K562 (cell line): ENCODE data around the gene ENO2. TPM values are rescaled to one million over a fixed set of nuclear protein-coding genes. Genes with fewer than 3 reads are reported as not detected.

Source experiments
- BRF2 ChIP-seq: IDR thresholded peaks from 3 replicates; pipeline ENCODE4 v1.6.1; 2011; ENCODE audit warnings: borderline replicate concordance, mild to moderate bottlenecking; ENCODE audit not compliant: insufficient read length, insufficient read depth
- CBFA2T3 ChIP-seq: fragments of 450-650 bp; IDR thresholded peaks from 2 replicates; pipeline ENCODE4 v1.6.1; 2017
- HDAC8 ChIP-seq: fragments of 450-650 bp; IDR thresholded peaks from 2 replicates; pipeline ENCODE4 v1.6.1; 2016; ENCODE audit warnings: mild to moderate bottlenecking, missing genetic modification characterization, moderate library complexity, missing compliant biosample characterization
- JUND ChIP-seq, 2 experiments: IDR thresholded peaks; 2 replicates in 1 of 2; 3 replicates in 1 of 2; pipeline ENCODE4 v1.6.1; 2011; ENCODE audit warnings: borderline replicate concordance in 2 of 2, low read depth in 2 of 2, low read length in 2 of 2, improper control_type of control experiment in 1 of 2, missing biosample characterization in 1 of 2, missing genetic modification characterization in 1 of 2, missing genetic modification reagents in 1 of 2
- KLF1 ChIP-seq: fragments of 450-650 bp; IDR thresholded peaks from 2 replicates; pipeline ENCODE4 v1.6.1; 2016; ENCODE audit warnings: missing genetic modification characterization, missing compliant biosample characterization
- MAFG ChIP-seq: fragments of 450-650 bp; conservative IDR thresholded peaks from 2 replicates; pipeline ENCODE4 v1.6.1; 2016; ENCODE audit warnings: missing genetic modification characterization, missing compliant biosample characterization
- MAX ChIP-seq: sonication (generic); formaldehyde crosslinking; IDR thresholded peaks from 2 replicates; pipeline ENCODE4 v1.9.0; 2022; ENCODE audit warnings: mild to moderate bottlenecking, missing genetic modification reagents
- NR1H2 ChIP-seq: sonication (generic); formaldehyde crosslinking; IDR thresholded peaks from 2 replicates; pipeline ENCODE4 v1.4.0; 2020; ENCODE audit warnings: mild to moderate bottlenecking, missing genetic modification reagents
- NRF1 ChIP-seq, 2 experiments: fragments of 450-650 bp; IDR thresholded peaks in 1 of 2; conservative IDR thresholded peaks in 1 of 2; 2 replicates each; pipeline ENCODE4 v1.6.1; 2014; ENCODE audit warnings: mild to moderate bottlenecking in 2 of 2
- RBBP5 ChIP-seq: fragments of 200-600 bp; sonication (generic); IDR thresholded peaks from 2 replicates; pipeline ENCODE4 v1.6.1; 2012; ENCODE audit warnings: borderline replicate concordance, mild to moderate bottlenecking, low read length, control low read depth, inconsistent platforms; ENCODE audit not compliant: insufficient read depth, poor library complexity, severe bottlenecking
- RBM15 ChIP-seq: fragments of 200-400 bp; formaldehyde crosslinking; IDR thresholded peaks from 2 replicates; pipeline ENCODE4 v1.6.1; 2018; ENCODE audit warnings: mild to moderate bottlenecking, low read length, moderate library complexity; ENCODE audit not compliant: insufficient read depth
- RUNX1 ChIP-seq: sonication (generic); IDR thresholded peaks from 2 replicates; pipeline ENCODE4 v1.6.1; 2016; ENCODE audit warnings: antibody characterized with exemption, low read depth
- SAP30 ChIP-seq: fragments of 200-600 bp; sonication (generic); IDR thresholded peaks from 2 replicates; pipeline ENCODE4 v1.6.1; 2012; ENCODE audit warnings: borderline replicate concordance, low read depth, mild to moderate bottlenecking, moderate library complexity, low read length, control low read depth, inconsistent platforms; ENCODE audit not compliant: insufficient read depth, poor library complexity, severe bottlenecking
- ZNF263 ChIP-seq: sonication (generic); formaldehyde crosslinking; IDR thresholded peaks from 2 replicates; pipeline ENCODE4 v1.8.0; 2022; ENCODE audit warnings: mild to moderate bottlenecking, missing genetic modification reagents, borderline replicate concordance
- ZNF644 ChIP-seq: fragments of 200-800 bp; sonication (Bioruptor generic); IDR thresholded peaks from 2 replicates; pipeline ENCODE4 v1.6.1; 2016; ENCODE audit warnings: low read depth, missing genetic modification characterization, missing compliant biosample characterization
- polyA plus RNA-seq, 8 experiments: library from polyadenylated mRNA; depleted of rRNA in 4 of 8; stranded (reverse) in 5 of 8; unstranded in 3 of 8; fragments of >200 nt; fragmentation: Nextera tagmentation in 2 of 8; fragmentation: Illumina TruSeq in 1 of 8; extraction: Ambion mirVana in 2 of 8; extraction: Trizol in 1 of 8; gene quantifications; 2 replicates each; pipeline versions ENCODE4 v1.2.1 to v1.2.3, GENCODE V29; 2011 to 2014; ENCODE audit warnings: inconsistent platforms in 1 of 8, missing spikeins in 1 of 8
- total RNA-seq, 7 experiments: library from RNA; depleted of rRNA in 6 of 7; stranded (reverse); fragments of >200 nt in 6 of 7; fragmentation: Illumina TruSeq in 2 of 7; extraction: Trizol in 2 of 7; gene quantifications; 2 replicates each; pipeline versions ENCODE4 v1.2.1 to v1.2.3, GENCODE V29; 2011 to 2021; ENCODE audit warnings: low replicate concordance in 1 of 7
- TF ChIP-seq, protein P1 (sequence below): fragments of 450-650 bp; formaldehyde crosslinking; IDR thresholded peaks from 2 replicates; pipeline ENCODE4 v1.4.0; 2022; ENCODE audit warnings: missing genetic modification characterization
- TF ChIP-seq, protein P2 (sequence below): fragments of 450-650 bp; IDR thresholded peaks from 2 replicates; pipeline ENCODE4 v1.6.1; 2016
- TF ChIP-seq, protein P3 (sequence below): IDR thresholded peaks from 2 replicates; pipeline ENCODE4 v1.6.1; 2011; ENCODE audit warnings: borderline replicate concordance, low read depth, mild to moderate bottlenecking, moderate library complexity, low read length; ENCODE audit not compliant: insufficient read depth, poor library complexity, severe bottlenecking

Gene ENO2
- total and polyA plus RNA-seq, 9 of the 15 experiments (the other 6 are each of a cell fraction or from before 2014, with no cell fraction given): 10.9 to 43.3 (median 21.0) TPM

DNA sequence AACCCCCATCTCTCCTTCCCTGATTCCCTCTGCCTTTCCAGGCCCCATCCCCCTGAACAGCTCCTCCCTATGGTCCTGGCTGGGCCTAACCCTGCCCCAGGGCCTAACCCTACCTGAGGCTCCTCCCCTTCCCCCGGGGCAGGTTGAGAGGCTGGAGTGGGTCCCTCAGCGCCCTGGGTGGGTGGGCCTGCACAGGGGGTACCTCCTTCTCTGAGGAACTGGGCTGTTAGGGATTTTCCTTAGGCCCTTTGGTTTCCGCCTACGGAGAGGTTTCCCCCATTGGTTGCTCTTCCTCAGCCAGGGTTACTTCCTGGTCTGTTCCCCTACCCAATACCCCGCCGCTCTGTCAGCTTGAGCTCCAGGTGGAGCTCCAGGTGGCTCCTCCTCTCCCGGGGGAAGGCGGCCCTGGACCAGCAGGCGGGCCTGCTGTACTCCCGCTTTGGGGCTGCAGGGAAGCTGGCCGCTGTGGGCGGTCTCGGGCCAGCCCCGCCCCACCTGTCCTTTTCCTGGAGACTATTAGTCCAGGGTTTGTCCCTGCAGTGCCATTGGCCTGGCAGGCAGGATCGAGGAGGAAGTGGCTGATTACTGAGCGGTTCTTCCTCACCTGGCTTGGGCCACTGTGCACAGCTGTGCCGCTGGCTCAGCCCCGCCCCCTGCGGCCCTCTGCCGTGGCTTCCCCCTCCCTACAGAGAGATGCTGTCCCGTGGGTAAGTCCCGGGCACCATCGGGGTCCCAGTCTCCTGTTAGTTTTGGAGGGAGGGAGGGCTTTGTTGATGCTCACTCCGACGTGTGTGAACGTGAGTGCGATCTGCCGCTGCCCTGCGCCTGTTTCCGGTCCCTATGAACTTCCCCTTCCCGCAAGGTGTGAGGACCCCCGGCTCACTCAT lies 31.9 kb downstream of the ENO2 start (continued):
- TF ChIP-seq, protein P1, sequence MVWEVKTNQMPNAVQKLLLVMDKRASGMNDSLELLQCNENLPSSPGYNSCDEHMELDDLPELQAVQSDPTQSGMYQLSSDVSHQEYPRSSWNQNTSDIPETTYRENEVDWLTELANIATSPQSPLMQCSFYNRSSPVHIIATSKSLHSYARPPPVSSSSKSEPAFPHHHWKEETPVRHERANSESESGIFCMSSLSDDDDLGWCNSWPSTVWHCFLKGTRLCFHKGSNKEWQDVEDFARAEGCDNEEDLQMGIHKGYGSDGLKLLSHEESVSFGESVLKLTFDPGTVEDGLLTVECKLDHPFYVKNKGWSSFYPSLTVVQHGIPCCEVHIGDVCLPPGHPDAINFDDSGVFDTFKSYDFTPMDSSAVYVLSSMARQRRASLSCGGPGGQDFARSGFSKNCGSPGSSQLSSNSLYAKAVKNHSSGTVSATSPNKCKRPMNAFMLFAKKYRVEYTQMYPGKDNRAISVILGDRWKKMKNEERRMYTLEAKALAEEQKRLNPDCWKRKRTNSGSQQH (CRISPR knock-in tag): no peak
- no peak for TF ChIP-seq RBBP5
- no peak for TF ChIP-seq RBM15
- peak; percentile 24; the same call in 1 of the 2 replicates for TF ChIP-seq CBFA2T3
- no peak for TF ChIP-seq MAFG (tag)
- TF ChIP-seq JUND (IDR thresholded peaks at IDR 0.05; ENCODE audit: borderline replicate concordance, low read depth, low read length): no peak
- TF ChIP-seq JUND (tag; IDR thresholded peaks at IDR 0.05; ENCODE audit: borderline replicate concordance, low read depth, low read length): no peak
- TF ChIP-seq MAX: peak; percentile 38
- no peak for TF ChIP-seq KLF1
- no peak for TF ChIP-seq ZNF644 (tag)
- TF ChIP-seq, protein P2, sequence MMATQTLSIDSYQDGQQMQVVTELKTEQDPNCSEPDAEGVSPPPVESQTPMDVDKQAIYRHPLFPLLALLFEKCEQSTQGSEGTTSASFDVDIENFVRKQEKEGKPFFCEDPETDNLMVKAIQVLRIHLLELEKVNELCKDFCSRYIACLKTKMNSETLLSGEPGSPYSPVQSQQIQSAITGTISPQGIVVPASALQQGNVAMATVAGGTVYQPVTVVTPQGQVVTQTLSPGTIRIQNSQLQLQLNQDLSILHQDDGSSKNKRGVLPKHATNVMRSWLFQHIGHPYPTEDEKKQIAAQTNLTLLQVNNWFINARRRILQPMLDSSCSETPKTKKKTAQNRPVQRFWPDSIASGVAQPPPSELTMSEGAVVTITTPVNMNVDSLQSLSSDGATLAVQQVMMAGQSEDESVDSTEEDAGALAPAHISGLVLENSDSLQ: peak; percentile 32
- TF ChIP-seq SAP30: peak; percentile 45
- no peak for TF ChIP-seq NR1H2 (CRISPR knock-in tag)
- TF ChIP-seq, protein P3, sequence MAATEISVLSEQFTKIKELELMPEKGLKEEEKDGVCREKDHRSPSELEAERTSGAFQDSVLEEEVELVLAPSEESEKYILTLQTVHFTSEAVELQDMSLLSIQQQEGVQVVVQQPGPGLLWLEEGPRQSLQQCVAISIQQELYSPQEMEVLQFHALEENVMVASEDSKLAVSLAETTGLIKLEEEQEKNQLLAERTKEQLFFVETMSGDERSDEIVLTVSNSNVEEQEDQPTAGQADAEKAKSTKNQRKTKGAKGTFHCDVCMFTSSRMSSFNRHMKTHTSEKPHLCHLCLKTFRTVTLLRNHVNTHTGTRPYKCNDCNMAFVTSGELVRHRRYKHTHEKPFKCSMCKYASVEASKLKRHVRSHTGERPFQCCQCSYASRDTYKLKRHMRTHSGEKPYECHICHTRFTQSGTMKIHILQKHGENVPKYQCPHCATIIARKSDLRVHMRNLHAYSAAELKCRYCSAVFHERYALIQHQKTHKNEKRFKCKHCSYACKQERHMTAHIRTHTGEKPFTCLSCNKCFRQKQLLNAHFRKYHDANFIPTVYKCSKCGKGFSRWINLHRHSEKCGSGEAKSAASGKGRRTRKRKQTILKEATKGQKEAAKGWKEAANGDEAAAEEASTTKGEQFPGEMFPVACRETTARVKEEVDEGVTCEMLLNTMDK: no peak
- TF ChIP-seq NRF1 (conservative IDR thresholded peaks at IDR 0.05 in 1 of 2, IDR thresholded peaks at IDR 0.05 in 1 of 2): peak; percentile 31 to 61; a peak in 3 of 4 replicates
- no peak for TF ChIP-seq BRF2
- no peak for TF ChIP-seq HDAC8 (tag)
- no peak for TF ChIP-seq RUNX1
- peak; percentile 30; the same call in 1 of the 2 replicates for TF ChIP-seq ZNF263 (CRISPR knock-in tag)
